GM18526 (cell line): ENCODE data around the gene MPP1.

Experiments used
- POLR2A ChIP-seq: IDR thresholded peaks from 3 replicates; pipeline ENCODE4 v1.6.1; 2011; ENCODE audit not compliant: insufficient read length; ENCODE audit errors: extremely low read depth

The MPP1 gene

DNA sequence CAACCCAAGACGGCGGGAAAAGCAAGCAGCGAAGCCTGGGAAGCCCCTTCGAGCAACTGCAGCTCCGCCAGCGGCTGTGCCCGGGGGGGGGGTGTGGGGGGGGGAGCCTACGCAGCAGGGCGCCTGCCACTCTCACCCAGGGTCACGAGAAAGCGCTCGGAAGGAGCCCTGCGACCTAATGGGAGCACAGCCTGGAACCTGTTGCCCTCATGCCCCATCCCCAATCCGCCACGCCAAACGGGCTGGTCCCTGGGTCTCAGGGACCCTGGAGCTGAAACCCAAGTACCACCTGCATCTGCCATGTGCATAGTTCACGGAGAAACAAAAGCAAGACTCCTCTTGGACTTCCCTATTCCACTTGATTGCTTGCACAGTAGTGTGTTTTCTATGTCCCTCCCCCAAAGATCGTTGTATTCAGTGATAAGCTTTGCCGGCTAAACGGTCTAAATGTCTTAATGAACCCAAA, 54.0 kb downstream of the MPP1 start:
- no peak for TF ChIP-seq POLR2A

DNA sequence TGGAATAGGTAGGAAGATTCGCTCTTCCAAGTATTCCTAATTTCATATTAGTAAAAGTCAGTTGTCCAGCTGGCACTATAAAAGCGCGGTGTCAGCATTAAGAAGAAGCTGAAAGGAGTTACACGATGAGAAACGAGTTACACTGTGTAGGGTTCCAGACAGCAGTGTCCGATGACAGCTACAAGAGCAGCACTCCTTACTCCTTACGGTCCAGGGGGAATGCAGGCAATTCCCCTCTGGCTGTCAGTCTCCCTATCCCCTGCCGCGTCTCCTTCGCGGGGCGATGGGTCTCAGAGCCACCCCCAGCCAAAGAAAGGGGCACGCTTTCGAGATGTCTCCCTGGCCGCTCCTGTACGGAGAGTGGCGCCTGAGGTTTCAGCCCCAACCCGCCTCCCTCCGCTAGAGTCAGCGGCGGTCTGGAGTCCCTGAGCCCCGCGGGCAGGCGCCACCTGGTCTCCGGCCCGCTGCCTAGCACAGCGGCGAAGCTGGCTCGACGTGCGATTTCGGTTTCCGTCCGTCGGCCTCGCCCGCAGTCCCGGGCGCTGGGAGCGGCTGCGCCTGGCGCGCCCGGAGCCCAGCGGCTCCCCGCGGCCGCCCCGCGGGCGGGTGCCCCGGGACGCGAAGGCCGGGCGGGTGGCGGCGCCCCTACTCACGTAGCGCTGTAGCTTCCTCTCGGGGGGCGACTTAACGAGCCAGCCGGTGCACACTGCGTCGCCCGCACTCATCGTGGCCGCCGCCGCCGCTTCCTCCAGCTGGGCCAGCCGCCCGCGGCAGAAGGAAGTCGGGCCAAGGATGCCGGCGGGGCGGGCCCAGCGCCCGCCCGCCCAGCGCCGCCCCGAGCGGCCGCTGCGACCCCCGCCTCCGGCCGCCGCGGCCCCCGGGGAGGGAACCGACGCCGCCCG, 54.7 kb downstream of the MPP1 start, which contains the start of gene GAB3:
Gene GAB3, minus strand, starts transcription at position 777 of the 902 bp plus-strand sequence. Its CDS starts 52 bp downstream, at position 725.
- no peak for TF ChIP-seq POLR2A

DNA sequence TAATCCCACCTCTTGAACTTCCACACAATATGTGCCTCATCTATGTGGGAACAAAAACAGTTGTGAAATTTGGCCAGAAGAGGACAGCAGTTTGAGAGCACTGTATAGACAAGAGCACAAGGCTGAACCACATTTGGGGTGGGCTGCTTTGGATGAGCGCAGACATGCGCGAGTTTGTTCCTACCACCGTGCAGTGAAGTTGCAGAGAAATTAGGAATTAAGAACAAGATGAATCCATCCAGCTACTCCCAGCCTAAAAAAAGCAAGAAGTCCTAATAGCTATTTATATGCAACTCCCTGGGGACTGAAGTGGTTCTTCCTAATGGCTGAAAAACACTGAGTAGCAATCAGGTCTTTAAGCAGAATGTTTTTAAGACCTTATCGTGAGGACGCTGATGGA, 55.4 kb downstream of the MPP1 start:
- TF ChIP-seq POLR2A = no peak

DNA sequence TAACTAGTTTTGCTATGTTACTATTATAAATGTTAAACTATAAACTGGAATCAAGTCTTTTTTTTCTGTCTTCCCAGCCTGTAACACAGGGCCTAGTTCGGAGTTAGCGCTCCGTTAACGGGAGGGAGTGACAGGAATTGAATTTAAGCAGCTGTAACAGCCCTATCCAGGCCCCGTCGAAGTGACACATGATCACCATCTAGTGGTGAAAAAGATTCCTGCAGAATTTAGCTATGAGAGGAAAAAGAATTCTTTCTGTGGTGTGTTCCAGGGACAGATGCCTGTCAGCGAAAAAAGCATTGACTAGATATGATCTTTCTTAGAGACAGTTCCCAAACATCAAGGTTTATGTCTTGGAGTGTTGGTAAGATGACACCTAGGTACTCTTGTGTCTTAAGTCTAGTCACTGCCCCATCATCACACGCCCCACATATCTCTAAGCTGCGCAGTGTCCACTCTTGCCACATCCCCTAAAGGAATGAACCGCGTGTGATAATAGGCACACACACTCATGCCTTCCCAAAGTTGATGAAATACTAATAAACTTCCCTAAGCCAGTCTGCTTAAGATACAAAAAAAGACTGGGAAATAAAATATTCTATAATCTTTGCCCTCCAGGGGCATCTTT, 56.5 kb downstream of the MPP1 start:
- TF ChIP-seq POLR2A = no peak

DNA sequence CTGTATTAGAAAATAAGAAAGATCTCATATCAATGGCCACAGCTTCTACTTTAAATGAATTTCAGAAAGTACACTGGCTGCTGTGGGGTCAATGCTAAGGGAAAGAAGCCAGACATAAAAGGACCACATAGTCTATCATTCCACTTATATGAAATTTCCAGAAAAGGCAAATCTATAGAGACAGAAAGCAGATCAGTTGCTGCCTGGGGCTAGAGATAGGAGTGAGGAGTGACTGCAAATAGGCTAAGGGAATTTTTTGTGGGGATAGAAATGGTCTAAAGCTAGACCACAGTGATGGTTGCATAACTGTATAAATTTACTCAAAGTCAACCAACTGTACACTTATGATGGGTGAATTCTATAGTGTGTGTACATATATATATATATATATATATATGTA, 62.7 kb downstream of the MPP1 start:
- no peak for TF ChIP-seq POLR2A

DNA sequence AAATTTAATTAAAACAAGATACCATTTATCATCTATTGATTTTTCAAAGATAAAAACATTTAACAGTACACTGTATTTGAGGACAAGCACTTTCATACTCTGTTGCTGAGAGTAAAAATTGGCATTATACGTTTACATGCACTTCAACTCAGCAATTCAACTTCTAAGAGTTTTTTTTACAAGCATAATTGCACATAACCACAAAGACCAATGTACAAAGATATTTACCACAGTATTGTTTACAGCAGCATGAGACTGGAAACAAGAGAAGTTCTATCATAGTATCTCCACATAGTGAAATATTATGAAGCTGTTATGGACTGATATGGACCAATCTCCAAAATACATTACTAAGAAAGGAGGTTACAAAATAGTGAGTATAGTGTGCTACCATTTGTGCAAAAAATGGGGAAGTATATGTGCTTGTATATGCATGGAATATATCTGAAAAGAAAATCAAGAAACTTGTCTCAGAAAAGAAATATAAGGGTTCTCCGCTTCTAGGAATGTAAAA, 65.3 kb downstream of the MPP1 start:
- no peak for TF ChIP-seq POLR2A

DNA sequence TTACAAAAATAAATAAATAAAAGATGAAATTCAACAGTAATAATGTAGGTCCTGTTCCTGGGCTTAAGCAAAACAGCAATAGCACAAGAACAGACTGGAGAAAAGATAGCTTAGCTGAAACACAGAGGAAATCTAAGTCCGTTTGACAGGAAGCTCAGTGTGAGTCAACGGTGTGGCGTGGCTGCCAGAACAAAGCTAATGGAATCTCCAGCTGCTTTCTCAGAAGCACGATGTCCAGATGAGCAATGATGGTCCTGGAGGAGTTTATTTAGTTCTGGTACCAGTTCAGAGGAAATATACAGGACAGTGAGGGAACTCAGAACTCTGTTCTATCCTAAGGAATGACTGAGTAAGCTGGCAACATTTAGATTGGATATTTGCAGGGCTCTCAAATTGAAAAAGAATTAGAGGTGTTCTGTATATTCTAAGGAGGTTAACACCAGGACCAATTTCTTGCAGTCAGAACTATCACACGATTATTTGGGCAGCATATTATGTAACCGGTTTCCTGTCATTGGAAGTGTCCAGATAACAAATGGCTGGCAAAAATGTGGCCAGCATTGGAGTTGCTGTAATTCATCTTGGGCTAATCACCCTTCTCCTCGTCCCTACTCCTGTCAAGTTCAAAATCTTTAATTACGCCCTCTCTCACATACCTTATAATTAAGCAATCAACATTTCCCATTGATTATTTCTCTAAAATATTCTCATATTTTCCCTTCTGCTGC, 67.1 kb downstream of the MPP1 start:
- no peak for TF ChIP-seq POLR2A

DNA sequence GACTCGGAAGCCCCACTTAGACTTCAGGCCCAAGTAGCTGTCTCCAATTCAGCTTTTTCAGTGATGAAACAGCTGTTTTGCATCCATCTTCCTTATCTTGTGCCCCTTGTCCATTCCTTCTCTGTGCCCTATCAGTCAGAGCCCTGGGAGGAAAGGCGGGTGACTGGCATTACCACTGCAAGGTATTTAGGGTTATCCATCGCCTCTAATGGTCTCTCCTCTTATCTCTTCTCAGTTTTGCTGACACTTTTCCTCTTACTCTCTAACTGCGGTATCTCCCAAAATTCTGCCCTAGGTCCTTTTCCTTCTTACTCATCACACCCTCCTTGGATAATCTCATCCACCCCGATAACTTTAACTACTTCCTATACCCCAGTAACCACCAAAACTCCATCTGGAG, 68.1 kb downstream of the MPP1 start:
- no peak for TF ChIP-seq POLR2A

DNA sequence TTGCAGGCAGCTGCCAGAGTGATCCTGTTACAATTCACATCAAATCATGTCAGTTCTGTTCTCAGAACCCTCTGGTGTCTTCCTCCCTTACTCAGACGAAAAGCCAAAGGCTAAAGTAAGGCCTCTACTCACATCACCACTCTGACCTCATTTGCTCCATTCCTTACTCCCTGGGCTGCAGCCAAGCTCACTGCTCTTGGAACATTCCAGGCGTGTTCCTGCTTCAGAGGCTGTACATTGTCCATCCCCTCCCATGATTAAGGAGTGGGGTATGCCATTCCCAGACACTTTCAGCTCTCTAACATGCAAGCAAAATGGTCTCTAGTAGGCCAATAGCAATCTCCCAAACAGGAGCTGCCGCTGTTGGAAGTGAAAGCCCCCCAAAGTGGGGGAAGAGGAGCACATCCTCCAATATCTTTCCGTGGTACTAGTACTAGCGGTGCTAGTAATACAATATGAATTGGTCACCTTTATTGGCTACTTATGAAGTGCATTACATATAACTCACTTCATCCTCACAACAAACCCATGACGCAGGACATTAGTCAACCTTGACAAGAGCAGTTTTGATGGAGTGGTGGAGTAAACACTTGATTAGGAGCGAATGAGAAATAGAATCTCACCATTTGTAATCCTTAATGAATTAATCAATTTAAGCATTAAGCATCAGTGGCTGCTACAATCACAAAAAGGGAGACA, 69.4 kb downstream of the MPP1 start:
- no peak for TF ChIP-seq POLR2A

DNA sequence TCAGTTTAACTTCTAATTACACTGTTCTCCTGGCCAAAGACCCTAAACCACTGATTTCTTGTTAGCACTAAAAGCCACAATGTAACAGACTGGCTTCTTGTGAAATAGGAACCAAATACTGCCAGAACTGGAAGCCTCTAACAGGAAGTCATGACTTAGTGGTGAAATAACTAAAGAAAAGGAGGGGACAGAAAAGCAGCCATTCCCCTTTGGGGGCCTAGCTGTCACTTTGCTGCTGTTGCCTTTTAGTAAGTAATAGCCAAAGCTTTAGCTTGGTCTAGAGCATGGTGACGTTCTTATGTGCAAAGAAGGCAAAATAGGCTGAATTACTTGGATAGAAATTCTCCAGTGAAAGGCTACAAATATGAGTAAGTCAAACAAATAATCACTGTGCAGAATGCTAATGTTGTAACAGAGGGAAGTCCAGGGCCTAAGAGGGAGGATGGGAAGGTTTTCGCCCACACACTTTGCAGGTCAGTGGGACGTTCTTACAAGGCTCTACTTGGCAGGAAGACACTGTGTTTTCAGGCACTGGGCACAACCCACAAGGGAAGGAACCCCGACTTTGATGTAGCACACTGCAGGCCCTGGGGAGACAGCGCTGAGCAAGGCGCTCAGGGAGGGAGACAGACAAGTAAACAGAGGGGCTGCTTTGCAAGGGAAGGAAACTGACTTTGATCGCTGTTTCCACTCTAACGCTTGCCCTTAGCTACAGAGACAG, 71.1 kb downstream of the MPP1 start:
- no peak for TF ChIP-seq POLR2A

DNA sequence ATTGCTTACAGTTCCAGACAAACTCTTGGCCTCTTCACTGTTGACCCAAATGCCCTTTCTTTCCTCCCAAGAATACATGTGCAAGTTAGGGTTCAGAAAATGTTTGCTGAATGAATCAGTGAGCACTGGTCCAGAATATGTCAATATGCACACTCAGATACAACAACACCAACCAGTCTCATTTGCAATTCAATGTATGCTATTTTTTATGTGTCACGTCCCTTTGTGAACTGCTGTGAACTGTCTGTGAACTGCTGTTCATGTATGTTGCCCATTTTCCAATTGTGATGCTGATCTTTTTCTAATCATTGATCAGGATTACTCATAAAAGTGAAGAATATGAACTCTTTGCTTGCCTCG, 72.2 kb downstream of the MPP1 start:
- TF ChIP-seq POLR2A = no peak

DNA sequence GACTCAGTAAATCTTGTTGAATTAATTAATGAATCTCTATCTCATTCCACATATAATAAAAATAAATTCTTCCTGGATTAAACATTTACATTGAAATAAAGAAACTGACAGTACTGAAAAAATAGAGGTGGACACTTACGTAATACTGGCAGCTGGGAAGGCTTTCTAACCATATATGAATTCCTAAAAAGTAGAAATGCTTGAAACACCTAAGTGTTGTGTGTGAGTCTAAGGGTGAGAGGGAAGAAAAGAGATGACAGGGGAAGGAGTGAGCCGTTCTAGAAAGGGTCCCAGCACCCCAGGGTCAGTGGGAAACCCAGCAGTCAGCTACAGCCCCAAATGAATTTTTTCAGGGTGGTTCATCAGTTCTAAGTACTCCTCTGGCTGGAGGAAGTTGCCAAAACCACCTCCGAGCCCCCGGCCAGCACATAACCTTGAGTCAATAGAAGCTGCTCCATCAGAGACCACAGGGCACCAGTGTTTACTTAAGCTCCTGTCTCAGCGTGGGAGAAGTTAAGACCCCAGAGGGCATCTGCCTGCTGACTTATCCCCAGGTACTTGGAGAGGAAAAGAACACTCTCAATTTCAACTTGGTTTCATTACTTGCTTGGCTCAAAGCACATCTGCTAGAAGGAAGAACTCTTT, 72.7 kb downstream of the MPP1 start:
- TF ChIP-seq POLR2A = no peak

DNA sequence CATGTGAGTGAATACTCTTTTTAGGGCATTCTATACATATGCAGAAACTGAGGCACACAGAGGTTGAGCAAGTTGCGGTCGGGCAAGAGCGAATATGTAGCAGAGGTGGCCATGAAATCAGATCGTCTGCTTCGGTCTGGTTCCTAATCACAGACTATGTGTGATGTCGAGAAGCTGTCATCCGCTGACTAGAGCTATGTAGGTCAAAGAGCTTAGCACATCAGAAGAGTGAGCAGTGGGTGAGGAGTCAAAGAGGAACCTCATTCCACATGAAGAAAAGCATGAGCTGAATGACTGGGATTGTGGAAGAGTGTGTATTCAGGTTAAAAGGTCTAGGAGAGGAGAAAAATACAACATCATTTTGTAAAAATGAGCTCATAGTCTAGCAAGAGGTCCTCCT, 73.4 kb downstream of the MPP1 start:
- TF ChIP-seq POLR2A = no peak

DNA sequence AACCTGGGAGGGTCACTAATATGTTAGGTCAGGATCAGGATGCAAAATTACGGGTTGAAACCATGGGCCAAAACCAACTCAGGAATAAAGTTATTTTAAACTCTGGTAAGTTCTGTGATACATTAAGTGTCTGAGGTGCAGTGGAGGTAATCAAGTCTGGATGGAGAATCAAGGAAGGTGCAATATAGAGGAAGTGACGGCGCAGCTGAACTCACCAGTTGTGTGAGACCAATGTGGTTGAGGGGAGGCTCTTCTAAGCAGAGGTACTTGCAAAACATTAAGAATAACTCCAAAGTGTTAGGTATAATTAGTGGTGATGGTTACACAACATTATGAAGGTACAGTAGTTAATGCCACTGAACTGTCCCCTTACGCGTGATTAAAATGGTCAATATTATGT, 74.1 kb downstream of the MPP1 start:
- TF ChIP-seq POLR2A = no peak
